ENCODE measurements around the gene TNRC6B.

DNA sequence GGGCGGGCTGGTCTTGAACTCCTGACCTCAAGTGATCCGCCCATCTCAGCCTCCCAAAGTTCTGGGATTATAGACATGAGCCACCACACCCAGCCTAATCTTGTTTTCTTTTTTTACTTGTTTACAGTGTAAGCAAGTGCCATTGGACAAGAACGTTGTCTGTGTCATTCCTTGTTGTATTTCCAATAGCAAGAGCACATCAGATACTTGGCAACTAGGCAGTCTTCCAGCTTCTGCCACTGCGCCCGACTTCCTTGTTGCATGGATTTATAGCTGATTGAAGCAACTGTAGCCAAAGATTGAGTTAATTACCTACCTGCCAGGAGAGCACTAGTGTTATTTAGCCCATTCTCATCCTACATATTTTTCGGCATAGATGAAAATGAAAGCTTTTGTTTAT lies 189.6 kb downstream of the TNRC6B start:
- TF ChIP-seq, protein P1, sequence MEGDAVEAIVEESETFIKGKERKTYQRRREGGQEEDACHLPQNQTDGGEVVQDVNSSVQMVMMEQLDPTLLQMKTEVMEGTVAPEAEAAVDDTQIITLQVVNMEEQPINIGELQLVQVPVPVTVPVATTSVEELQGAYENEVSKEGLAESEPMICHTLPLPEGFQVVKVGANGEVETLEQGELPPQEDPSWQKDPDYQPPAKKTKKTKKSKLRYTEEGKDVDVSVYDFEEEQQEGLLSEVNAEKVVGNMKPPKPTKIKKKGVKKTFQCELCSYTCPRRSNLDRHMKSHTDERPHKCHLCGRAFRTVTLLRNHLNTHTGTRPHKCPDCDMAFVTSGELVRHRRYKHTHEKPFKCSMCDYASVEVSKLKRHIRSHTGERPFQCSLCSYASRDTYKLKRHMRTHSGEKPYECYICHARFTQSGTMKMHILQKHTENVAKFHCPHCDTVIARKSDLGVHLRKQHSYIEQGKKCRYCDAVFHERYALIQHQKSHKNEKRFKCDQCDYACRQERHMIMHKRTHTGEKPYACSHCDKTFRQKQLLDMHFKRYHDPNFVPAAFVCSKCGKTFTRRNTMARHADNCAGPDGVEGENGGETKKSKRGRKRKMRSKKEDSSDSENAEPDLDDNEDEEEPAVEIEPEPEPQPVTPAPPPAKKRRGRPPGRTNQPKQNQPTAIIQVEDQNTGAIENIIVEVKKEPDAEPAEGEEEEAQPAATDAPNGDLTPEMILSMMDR (IDR thresholded peaks at IDR 0.05), result no peak
- no peak for TF ChIP-seq POLR2AphosphoS5 (IDR thresholded peaks at IDR 0.05)

Measured in breast epithelium (tissue), 3 donors.